22Rv1 (cell line): ENCODE results near the gene MGAT5.

Experiments
- CTCF ChIP-seq: fragments of 450-650 bp; IDR thresholded peaks from 2 replicates; pipeline ENCODE4 v1.5.1; 2017; ENCODE audit warnings: mild to moderate bottlenecking
- ZFX ChIP-seq: fragments of 450-650 bp; IDR thresholded peaks from 2 replicates; pipeline ENCODE4 v1.6.1; 2017; ENCODE audit warnings: antibody characterized with exemption, borderline replicate concordance

- TF ChIP-seq CTCF (no peak), ZFX (no peak)
Measured at GRCh38 chr2:134398300-134398699, 144.4 kb downstream of the MGAT5 start.
